IMR-90 (cell line): ENCODE measurements around the gene ENPP3. TPM values are rescaled to one million over a fixed set of nuclear protein-coding genes. Genes with fewer than 3 reads are reported as not detected.

Experiments
- ATAC-seq: fragments of 200-7000 bp; cut with Tn5 transposase; 2 replicates; pipeline ENCODE4 v1.9.1; 2020; ENCODE audit warnings: low read depth, mild to moderate bottlenecking, moderate library complexity
- BruUV-seq: library from RNA; stranded (reverse); fragments of 400-500 nt; replicated peaks from 2 replicates; lab custom pipeline; 2021; lab: Mats Ljungman, UMichigan
- CTCF ChIA-PET: fragments of 300-600 bp; formaldehyde crosslinking; extraction: SDS; loops from one replicate; lab custom pipeline; 2021; ENCODE audit warnings: antibody characterized with exemption; lab: Yijun Ruan, JAX
- POLR2A ChIA-PET: fragments of 300-600 bp; sonication (Branson Sonifier 250); formaldehyde crosslinking; loops from one replicate; lab custom pipeline; 2022; ENCODE audit warnings: antibody characterized with exemption; ENCODE audit not compliant: unreplicated experiment; lab: Charles Lee
- DNase-seq: peaks from one replicate; pipeline ENCODE4 v3.0.0; 2013
- H2AFZ ChIP-seq: replicated peaks from 2 replicates; pipeline ENCODE3; 2013; ENCODE audit warnings: low read length, mild to moderate bottlenecking; ENCODE audit not compliant: poor library complexity
- H2AK5ac ChIP-seq: 2 replicates; pipeline ENCODE4 v1.6.1; 2013; ENCODE audit warnings: low read depth, low read length, inconsistent platforms
- H2AK9ac ChIP-seq: replicated peaks from 2 replicates; pipeline ENCODE3; 2013; ENCODE audit warnings: mild to moderate bottlenecking, low read depth, low read length, moderate library complexity; ENCODE audit not compliant: poor library complexity
- H2BK120ac ChIP-seq: 2 replicates; pipeline ENCODE4 v1.6.1; 2013; ENCODE audit warnings: low read depth, low read length, inconsistent platforms
- H2BK15ac ChIP-seq: 3 replicates; pipeline ENCODE4 v1.6.1; 2013; ENCODE audit warnings: low read depth, low read length, inconsistent platforms
- H2BK20ac ChIP-seq: 2 replicates; pipeline ENCODE4 v1.6.1; 2013; ENCODE audit warnings: low read depth, mild to moderate bottlenecking, inconsistent platforms, low read length, moderate library complexity
- H2BK5ac ChIP-seq: 2 replicates; pipeline ENCODE4 v1.6.1; 2013; ENCODE audit warnings: mild to moderate bottlenecking, low read depth, low read length, inconsistent platforms; ENCODE audit not compliant: poor library complexity, severe bottlenecking
- H3K14ac ChIP-seq: replicated peaks from 2 replicates; pipeline ENCODE4 v1.6.1; 2013; ENCODE audit warnings: low read depth, low read length, inconsistent platforms
- H3K18ac ChIP-seq: 2 replicates; pipeline ENCODE4 v1.6.1; 2013; ENCODE audit warnings: low read depth, low read length, control low read depth
- H3K23ac ChIP-seq: 2 replicates; pipeline ENCODE4 v1.6.1; 2013; ENCODE audit warnings: low read depth, low read length, inconsistent platforms
- H3K27ac ChIP-seq: 2 replicates; pipeline ENCODE4 v1.5.1; 2013; ENCODE audit warnings: mild to moderate bottlenecking, control low read depth, low read length; ENCODE audit not compliant: insufficient read depth
- H3K27me3 ChIP-seq: 2 replicates; pipeline ENCODE4 v1.6.1; 2013; ENCODE audit warnings: low read length; ENCODE audit not compliant: control insufficient read depth, insufficient read depth
- H3K36me3 ChIP-seq: 2 replicates; pipeline ENCODE4 v1.6.1; 2013; ENCODE audit warnings: low read length, mixed read lengths; ENCODE audit not compliant: control insufficient read depth, insufficient read depth
- H3K4ac ChIP-seq: 2 replicates; pipeline ENCODE4 v1.6.1; 2013; ENCODE audit warnings: low read depth, low read length, inconsistent platforms
- H3K4me1 ChIP-seq: 2 replicates; pipeline ENCODE4 v1.6.1; 2013; ENCODE audit warnings: low read length, mixed read lengths; ENCODE audit not compliant: control insufficient read depth, insufficient read depth
- H3K4me2 ChIP-seq: 2 replicates; pipeline ENCODE4 v1.6.1; 2013; ENCODE audit warnings: low read depth, mild to moderate bottlenecking, control low read depth, low read length, moderate library complexity
- H3K4me3 ChIP-seq: 2 replicates; pipeline ENCODE4 v1.5.1; 2013; ENCODE audit warnings: low read depth, mild to moderate bottlenecking, control low read depth, low read length, moderate library complexity; ENCODE audit not compliant: insufficient read depth
- H3K56ac ChIP-seq: 2 replicates; pipeline ENCODE4 v1.6.1; 2013; ENCODE audit warnings: low read length, inconsistent platforms; ENCODE audit not compliant: insufficient read depth; ENCODE audit errors: extremely low read depth
- H3K79me1 ChIP-seq, 2 experiments: 2 replicates each; pipeline ENCODE4 v1.6.1; 2013; ENCODE audit warnings: low read length in 2 of 2, inconsistent platforms in 1 of 2, low read depth in 1 of 2
- H3K9ac ChIP-seq: 2 replicates; pipeline ENCODE4 v1.6.1; 2013; ENCODE audit warnings: low read depth, low read length, control low read depth
- H3K9me1 ChIP-seq: 2 replicates; pipeline ENCODE4 v1.6.1; 2013; ENCODE audit warnings: low read length, inconsistent platforms; ENCODE audit not compliant: insufficient read depth
- H3K9me3 ChIP-seq: 2 replicates; pipeline ENCODE4 v1.6.1; 2013; ENCODE audit warnings: low read length; ENCODE audit not compliant: control insufficient read depth, insufficient read depth
- H4K20me1 ChIP-seq: 2 replicates; pipeline ENCODE4 v1.6.1; 2013; ENCODE audit warnings: low read length, inconsistent platforms; ENCODE audit not compliant: insufficient read depth
- H4K5ac ChIP-seq: 2 replicates; pipeline ENCODE4 v1.6.1; 2013; ENCODE audit warnings: mild to moderate bottlenecking, low read depth, low read length, control low read depth
- H4K8ac ChIP-seq, 2 experiments: 2 replicates each; pipeline ENCODE4 v1.6.1; 2013; ENCODE audit warnings: low read depth in 2 of 2, low read length in 2 of 2, control low read depth in 1 of 2, inconsistent platforms in 1 of 2
- H4K91ac ChIP-seq: 2 replicates; pipeline ENCODE4 v1.6.1; 2013; ENCODE audit warnings: low read depth, low read length, inconsistent platforms; ENCODE audit not compliant: insufficient read depth
- BHLHE40 ChIP-seq: fragments of 150-350 bp; IDR thresholded peaks from 2 replicates; pipeline ENCODE4 v1.6.1; 2016; ENCODE audit warnings: mild to moderate bottlenecking, low read depth, low read length
- CEBPB ChIP-seq: IDR thresholded peaks from 2 replicates; pipeline ENCODE4 v1.6.1; 2012; ENCODE audit warnings: low read depth, low read length, improper control_type of control experiment
- CHD1 ChIP-seq: IDR thresholded peaks from 2 replicates; pipeline ENCODE4 v1.6.1; 2012; ENCODE audit warnings: low read depth, low read length, improper control_type of control experiment
- CTCF ChIP-seq: conservative IDR thresholded peaks from 2 replicates; pipeline ENCODE4 v1.5.1; 2012; ENCODE audit warnings: mild to moderate bottlenecking, low read depth, low read length, improper control_type of control experiment
- ELK1 ChIP-seq: fragments of 150-350 bp; IDR thresholded peaks from 2 replicates; pipeline ENCODE4 v1.6.1; 2016; ENCODE audit warnings: low read depth, mild to moderate bottlenecking, low read length, moderate library complexity, borderline replicate concordance
- FOS ChIP-seq: fragments of 150-350 bp; IDR thresholded peaks from 2 replicates; pipeline ENCODE4 v1.6.1; 2016; ENCODE audit warnings: low read depth, low read length
- MAFK ChIP-seq: IDR thresholded peaks from 2 replicates; pipeline ENCODE4 v1.6.1; 2012; ENCODE audit warnings: low read depth, low read length, improper control_type of control experiment
- MAZ ChIP-seq: IDR thresholded peaks from 2 replicates; pipeline ENCODE4 v1.6.1; 2012; ENCODE audit warnings: low read depth, mild to moderate bottlenecking, low read length, improper control_type of control experiment, moderate library complexity, borderline replicate concordance
- MXI1 ChIP-seq: IDR thresholded peaks from 2 replicates; pipeline ENCODE4 v1.6.1; 2012; ENCODE audit warnings: low read depth, mild to moderate bottlenecking, low read length, moderate library complexity, borderline replicate concordance
- NFE2L2 ChIP-seq: fragments of 150-350 bp; IDR thresholded peaks from 2 replicates; pipeline ENCODE4 v1.6.1; 2016; ENCODE audit warnings: low read depth, mild to moderate bottlenecking, low read length
- POLR2A ChIP-seq: IDR thresholded peaks from 2 replicates; pipeline ENCODE4 v1.6.1; 2012; ENCODE audit warnings: mild to moderate bottlenecking, low read depth, low read length
- RAD21 ChIP-seq: IDR thresholded peaks from 2 replicates; pipeline ENCODE4 v1.6.1; 2012; ENCODE audit warnings: low read length, improper control_type of control experiment
- RCOR1 ChIP-seq: IDR thresholded peaks from 2 replicates; pipeline ENCODE4 v1.6.1; 2012; ENCODE audit warnings: mild to moderate bottlenecking, low read length, improper control_type of control experiment; ENCODE audit not compliant: insufficient replicate concordance
- RFX5 ChIP-seq: IDR thresholded peaks from 2 replicates; pipeline ENCODE4 v1.8.0; 2012; ENCODE audit warnings: low read depth, mild to moderate bottlenecking, low read length, moderate library complexity
- SMC3 ChIP-seq: fragments of 150-350 bp; IDR thresholded peaks from 2 replicates; pipeline ENCODE4 v1.6.1; 2016; ENCODE audit warnings: low read depth, mild to moderate bottlenecking, antibody characterized with exemption, low read length, moderate library complexity
- USF2 ChIP-seq: fragments of 150-350 bp; IDR thresholded peaks from 2 replicates; pipeline ENCODE4 v1.6.1; 2017; ENCODE audit warnings: mild to moderate bottlenecking, antibody characterized with exemption, low read length, low read depth
- WGBS, 2 experiments: methylation state at CpG; one replicate each; pipeline versions ENCODE4 v1.1.5 to v1.1.7; 2013; ENCODE audit warnings: missing lambda C conversion rate in 2 of 2; ENCODE audit not compliant: insufficient read length in 1 of 2; ENCODE audit errors: extremely low coverage in 2 of 2; 5-methylcytosine and 5-hydroxymethylcytosine counted together
- dilution Hi-C: fragments of 300-500 bp; cut with HindIII; formaldehyde crosslinking; loops from one replicate; pipeline ENCODE4 v1.14.3; 2018; ENCODE audit warnings: low sequenced_read_pairs; ENCODE audit not compliant: unreplicated experiment
- in situ Hi-C: fragments of 300-500 bp; cut with MboI; formaldehyde crosslinking; loops from 3 replicates; pipeline ENCODE4 v1.14.3; 2019; ENCODE audit warnings: low sequenced_read_pairs, inconsistent platforms, mixed read lengths
- intact Hi-C: fragments of 100-400 bp; cut with micrococcal nuclease; formaldehyde crosslinking; loops from 2 replicates; pipeline ENCODE4 v1.10.0; 2022
- polyA plus RNA-seq, 3 experiments: library from polyadenylated mRNA; depleted of rRNA; stranded (reverse); fragments of >200 nt; gene quantifications; 2 replicates each; pipeline ENCODE4 v1.2.3, GENCODE V29; 2012; ENCODE audit warnings: low replicate concordance in 1 of 3
- total RNA-seq: library from RNA; depleted of rRNA; stranded (reverse); fragments of >200 nt; gene quantifications from 2 replicates; pipeline ENCODE4 v1.2.3, GENCODE V29; 2012

Gene ENPP3
- total and polyA plus RNA-seq, 2 of the 4 experiments (the other 2 are of a cell fraction) = under 0.01 to 0.05 TPM

- Histone ChIP-seq H4K91ac (no peak overlapping the region), H2BK120ac (no peak overlapping the region), H3K9me3 (no peaks in the 10 kb centered on the region), H3K27ac (no peak overlapping the region), H4K8ac (no peak overlapping the region), H4K5ac (no peak overlapping the region), H2AK5ac (no peak overlapping the region), H2AFZ (no peak overlapping the region), H2BK15ac (no peak overlapping the region), H2AK9ac (no peak overlapping the region), H3K4me3 (no peak overlapping the region), H4K20me1 (no peaks in the 10 kb centered on the region), H3K79me1 (no peaks in the 10 kb centered on the region), H3K23ac (no peak overlapping the region), H3K36me3 (no peaks in the 10 kb centered on the region), H3K4ac (no peak overlapping the region), H3K4me1 (no peaks in the 10 kb centered on the region), H3K9ac (no peak overlapping the region), H3K14ac (no peak overlapping the region), H3K18ac (no peak overlapping the region), H2BK20ac (no peak overlapping the region), H3K56ac (no peak overlapping the region), H2BK5ac (no peak overlapping the region), H3K4me2 (no peak overlapping the region), H3K27me3 (no peaks in the 10 kb centered on the region; the same call in 1 of the 2 replicates), H3K9me1 (no peaks in the 10 kb centered on the region)
- no CpG with 5 or more reads among the region's 2 CpGs for WGBS, 2 experiments
- DNase-seq = no peak
- ChIA-PET POLR2A (no interaction called here), CTCF (no interaction called here)
- no TSS peak for BruUV-seq
- dilution Hi-C loops = no loop called here
- TF ChIP-seq CTCF (no peak), USF2 (no peak), RAD21 (no peak), RCOR1 (no peak), FOS (no peak), MXI1 (no peak), RFX5 (no peak), MAFK (no peak), ELK1 (no peak), CHD1 (no peak), MAZ (no peak), BHLHE40 (no peak), CEBPB (no peak), SMC3 (no peak), NFE2L2 (no peak), POLR2A (no peak)
- no peak for ATAC-seq
- intact Hi-C loops = no loop called here
- in situ Hi-C loops = no loop called here
These were observed 36.1 kb downstream of the ENPP3 start for GRCh38 chr6:131673184-131673583.
